H9 (cell line): ENCODE results near the gene HP. TPM values are rescaled to one million over a fixed set of nuclear protein-coding genes. Genes with fewer than 3 reads are reported as not detected.

Experiments used
- DNase-seq: peaks from one replicate; pipeline ENCODE4 v3.0.0-alpha.2; 2017
- H2AFZ ChIP-seq: one replicate; pipeline ENCODE4 v1.6.1; 2013; ENCODE audit warnings: mild to moderate bottlenecking, low read length, control low read depth, moderate library complexity
- H2AK5ac ChIP-seq: 2 replicates; pipeline ENCODE4 v1.6.1; 2013; ENCODE audit warnings: low read length, control low read depth, mixed read lengths; ENCODE audit not compliant: insufficient read length
- H2BK120ac ChIP-seq: one replicate; pipeline ENCODE4 v1.6.1; 2013; ENCODE audit warnings: low read depth, mild to moderate bottlenecking, low read length, control low read depth, inconsistent platforms; ENCODE audit not compliant: poor library complexity, severe bottlenecking
- H2BK12ac ChIP-seq: 2 replicates; pipeline ENCODE4 v1.6.1; 2013; ENCODE audit warnings: low read length, control low read depth, mixed read lengths, low read depth; ENCODE audit not compliant: insufficient read length
- H2BK15ac ChIP-seq: 2 replicates; pipeline ENCODE4 v1.6.1; 2013; ENCODE audit warnings: low read depth, low read length, control low read depth
- H2BK20ac ChIP-seq: one replicate; pipeline ENCODE4 v1.6.1; 2013; ENCODE audit warnings: low read depth, mild to moderate bottlenecking, low read length, control low read depth, inconsistent platforms; ENCODE audit not compliant: poor library complexity, severe bottlenecking
- H2BK5ac ChIP-seq: 2 replicates; pipeline ENCODE4 v1.6.1; 2013; ENCODE audit warnings: low read length, control low read depth, mixed read lengths; ENCODE audit not compliant: insufficient read length
- H3K14ac ChIP-seq: 2 replicates; pipeline ENCODE4 v1.6.1; 2013; ENCODE audit warnings: low read length, control low read depth; ENCODE audit not compliant: insufficient read depth
- H3K18ac ChIP-seq: 2 replicates; pipeline ENCODE4 v1.6.1; 2013; ENCODE audit warnings: low read depth, mild to moderate bottlenecking, mixed read lengths, low read length, control low read depth; ENCODE audit not compliant: insufficient read length
- H3K23ac ChIP-seq: 2 replicates; pipeline ENCODE4 v1.6.1; 2013; ENCODE audit warnings: low read length, control low read depth, mixed read lengths, low read depth; ENCODE audit not compliant: insufficient read length
- H3K23me2 ChIP-seq: 2 replicates; pipeline ENCODE4 v1.6.1; 2013; ENCODE audit warnings: low read depth, mild to moderate bottlenecking, mixed read lengths, low read length, control low read depth; ENCODE audit not compliant: insufficient read length, poor library complexity, severe bottlenecking
- H3K27ac ChIP-seq: 2 replicates; pipeline ENCODE4 v1.5.1; 2013; ENCODE audit warnings: low read length, control low read depth, mixed read lengths, low read depth; ENCODE audit not compliant: insufficient read length
- H3K27me3 ChIP-seq: 2 replicates; pipeline ENCODE4 v1.6.1; 2013; ENCODE audit warnings: low read length, control low read depth, inconsistent platforms; ENCODE audit not compliant: insufficient read depth
- H3K4ac ChIP-seq: 2 replicates; pipeline ENCODE4 v1.6.1; 2013; ENCODE audit warnings: low read depth, mild to moderate bottlenecking, control low read depth, inconsistent platforms, low read length, moderate library complexity
- H3K4me1 ChIP-seq: 2 replicates; pipeline ENCODE4 v1.6.1; 2013; ENCODE audit warnings: low read length, control low read depth, inconsistent platforms; ENCODE audit not compliant: insufficient read depth
- H3K4me2 ChIP-seq: 2 replicates; pipeline ENCODE4 v1.6.1; 2013; ENCODE audit warnings: low read length, control low read depth, mixed read lengths; ENCODE audit not compliant: insufficient read length, insufficient read depth
- H3K56ac ChIP-seq: 2 replicates; pipeline ENCODE4 v1.6.1; 2013; ENCODE audit warnings: low read depth, mild to moderate bottlenecking, mixed read lengths, low read length, control low read depth; ENCODE audit not compliant: insufficient read length
- H3K79me1 ChIP-seq: 2 replicates; pipeline ENCODE4 v1.6.1; 2013; ENCODE audit warnings: low read depth, mild to moderate bottlenecking, moderate library complexity, low read length, control low read depth, inconsistent platforms; ENCODE audit not compliant: insufficient read depth, poor library complexity, severe bottlenecking
- H3K79me2 ChIP-seq: 2 replicates; pipeline ENCODE4 v1.6.1; 2013; ENCODE audit warnings: low read length, control low read depth, inconsistent platforms; ENCODE audit not compliant: insufficient read depth
- H3K9ac ChIP-seq: 2 replicates; pipeline ENCODE4 v1.6.1; 2013; ENCODE audit warnings: low read length, control low read depth, mixed read lengths; ENCODE audit not compliant: insufficient read length; ENCODE audit errors: extremely low read depth
- H3K9me3 ChIP-seq: one replicate; pipeline ENCODE4 v1.6.1; 2013; ENCODE audit warnings: low read depth, low read length, inconsistent platforms; ENCODE audit not compliant: control insufficient read depth
- H3T11ph ChIP-seq: one replicate; pipeline ENCODE4 v1.6.1; 2013; ENCODE audit warnings: mild to moderate bottlenecking, low read length, control low read depth, inconsistent platforms
- H4K20me1 ChIP-seq: one replicate; pipeline ENCODE4 v1.6.1; 2013; ENCODE audit not compliant: control insufficient read depth, insufficient read length, insufficient read depth
- H4K5ac ChIP-seq: 2 replicates; pipeline ENCODE4 v1.6.1; 2013; ENCODE audit warnings: low read depth, mild to moderate bottlenecking, mixed read lengths, low read length, control low read depth; ENCODE audit not compliant: insufficient read length
- H4K8ac ChIP-seq: replicated peaks from 2 replicates; pipeline ENCODE4 v1.6.1; 2013; ENCODE audit warnings: low read length, control low read depth, mixed read lengths, low read depth; ENCODE audit not compliant: insufficient read length
- H4K91ac ChIP-seq: 2 replicates; pipeline ENCODE4 v1.6.1; 2013; ENCODE audit warnings: low read depth, mild to moderate bottlenecking, moderate library complexity, mixed read lengths, low read length, control low read depth; ENCODE audit not compliant: insufficient read length
- H3K27ac Mint-ChIP-seq, 3 experiments: 2 replicates in 2 of 3; 3 replicates in 1 of 3; pipeline ENCODE4 v1.8.0; 2020 to 2021; ENCODE audit warnings: mixed read lengths in 3 of 3, mild to moderate bottlenecking in 1 of 3, moderate library complexity in 1 of 3
- H3K27me3 Mint-ChIP-seq: 2 replicates; pipeline ENCODE4 v1.8.0; 2021; ENCODE audit warnings: low read depth, mild to moderate bottlenecking, moderate library complexity, mixed read lengths
- H3K36me3 Mint-ChIP-seq, 3 experiments: 2 replicates in 2 of 3; 3 replicates in 1 of 3; pipeline ENCODE4 v1.8.0; 2020 to 2021; ENCODE audit warnings: low read depth in 3 of 3, mixed read lengths in 3 of 3; ENCODE audit not compliant: insufficient read depth in 1 of 3
- H3K4me1 Mint-ChIP-seq, 2 experiments: 2 replicates each; pipeline ENCODE4 v1.8.0; 2020; ENCODE audit warnings: mixed read lengths in 2 of 2
- H3K4me3 Mint-ChIP-seq, 2 experiments: 2 replicates in 1 of 2; 3 replicates in 1 of 2; pipeline ENCODE4 v1.8.0; 2020 to 2021; ENCODE audit warnings: mild to moderate bottlenecking in 2 of 2, mixed read lengths in 2 of 2, moderate library complexity in 1 of 2
- H3K9me3 Mint-ChIP-seq, 2 experiments: 2 replicates in 1 of 2; 3 replicates in 1 of 2; pipeline ENCODE4 v1.8.0; 2020; ENCODE audit warnings: mild to moderate bottlenecking in 2 of 2, mixed read lengths in 2 of 2, moderate library complexity in 1 of 2
- CTCF ChIP-seq: fragments of 200-600 bp; sonication (generic); conservative IDR thresholded peaks from 3 replicates; pipeline ENCODE4 v1.8.0; 2021; ENCODE audit warnings: antibody characterized with exemption, mild to moderate bottlenecking
- WGBS: extraction: QIAGEN DNeasy Blood & Tissue Kit; methylation state at CpG from one replicate; pipeline ENCODE4 v1.1.7; 2013; ENCODE audit warnings: missing lambda C conversion rate, low lambda C conversion rate, mixed read lengths; ENCODE audit not compliant: insufficient read length; ENCODE audit errors: extremely low coverage; 5-methylcytosine and 5-hydroxymethylcytosine counted together
- total RNA-seq: library from RNA; stranded (reverse); gene quantifications from 2 replicates; pipeline ENCODE4 v1.2.1, GENCODE V29; 2021

Gene HP
- total RNA-seq, 1 experiment from 2014 or later = not detected

- TF ChIP-seq CTCF = no peak
Observed at GRCh38 chr16:72044296-72044695, 10.0 kb upstream of the HP start.

More at GRCh38 chr16:72044296-72044695, 10.0 kb upstream of the HP start:
- no peak overlapping the region for H3K4me3 Mint-ChIP-seq
- H3K9me3 ChIP-seq = no peaks in the 10 kb centered on the region
- no peak overlapping the region for H2AFZ ChIP-seq
- H3K56ac ChIP-seq = no peak overlapping the region
- H3K18ac ChIP-seq = no peak overlapping the region
- H4K8ac ChIP-seq = no peak overlapping the region
- H3K27ac ChIP-seq = no peak overlapping the region
- H3K4ac ChIP-seq = no peak overlapping the region
- no peak overlapping the region for H4K5ac ChIP-seq
- H3K27me3 ChIP-seq = no peaks in the 10 kb centered on the region
- H3K4me2 ChIP-seq = no peak overlapping the region
- H2BK20ac ChIP-seq = no peak overlapping the region
- H3K23ac ChIP-seq = no peak overlapping the region
- H3K14ac ChIP-seq = no peak overlapping the region
- no CpG with 5 or more reads among the region's 6 CpGs for WGBS
- H2BK5ac ChIP-seq = no peak overlapping the region
- no peaks in the 10 kb centered on the region; a peak in 1 of 7 replicates for H3K36me3 Mint-ChIP-seq
- H3K27me3 Mint-ChIP-seq = peaks cover 5% of the 10 kb centered on the region
- no peak overlapping the region for H2BK120ac ChIP-seq
- no peaks in the 10 kb centered on the region for H3K23me2 ChIP-seq
- DNase-seq = no peak
- H4K91ac ChIP-seq = no peak overlapping the region
- H3T11ph ChIP-seq = no peak overlapping the region
- no peak overlapping the region for H2BK15ac ChIP-seq
- no peaks in the 10 kb centered on the region for H3K4me1 ChIP-seq
- H3K9me3 Mint-ChIP-seq = peaks cover 4 to 5% of the 10 kb centered on the region in 2 experiments; a peak in 3 of 5 replicates
- no peak overlapping the region for H2BK12ac ChIP-seq
- no peaks in the 10 kb centered on the region for H3K4me1 Mint-ChIP-seq
- H3K27ac Mint-ChIP-seq = no peak overlapping the region
- H3K79me1 ChIP-seq = no peaks in the 10 kb centered on the region
- no peaks in the 10 kb centered on the region for H4K20me1 ChIP-seq
- H2AK5ac ChIP-seq = no peak overlapping the region
- H3K9ac ChIP-seq = no peak overlapping the region
- H3K79me2 ChIP-seq = no peaks in the 10 kb centered on the region
